Measurements from ENCODE around the gene FOXO3. TPM values are rescaled to one million over a fixed set of nuclear protein-coding genes. Genes with fewer than 3 reads are reported as not detected.

FOXO3 gene
- total and polyA plus RNA-seq, 2 of the 8 experiments (the other 6 are each of a cell fraction or from before 2014, with no cell fraction given): 13.1 to 19.3 TPM

DNA sequence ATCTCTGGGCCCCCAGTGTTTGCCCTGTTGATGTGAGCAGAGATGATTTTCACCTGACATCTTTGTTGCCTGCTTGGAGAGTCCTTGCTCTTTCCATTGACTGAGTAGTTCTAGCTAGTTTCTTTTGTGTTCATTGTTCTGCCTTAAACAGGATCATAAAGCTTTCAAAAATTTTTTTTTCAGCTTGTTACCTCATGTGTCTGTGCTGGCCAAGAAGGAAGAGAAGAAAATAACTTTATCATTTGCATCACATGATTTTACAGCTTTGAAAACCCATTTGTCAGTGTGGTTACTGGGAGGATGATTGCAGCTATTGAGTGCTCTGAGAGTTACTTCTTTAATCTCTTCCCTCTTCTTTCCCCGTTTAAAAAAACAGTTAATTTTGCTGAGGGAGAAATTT is 16.0 kb downstream of the FOXO3 start:
- H3K79me1 ChIP-seq (ENCODE audit: low read depth, low read length): no peaks in the 10 kb centered on the region; the same call in 1 of the 2 replicates
- no peaks in the 10 kb centered on the region for H3K4me1 ChIP-seq (replicated peaks in 1 of 4; ENCODE audit: control insufficient read depth in 3 of 4, insufficient read depth in 4 of 4, low read length in 3 of 4)
- H3K56ac ChIP-seq (replicated peaks; ENCODE audit: insufficient read length, low read depth, low read length): no peak overlapping the region
- no peak overlapping the region for H3K14ac ChIP-seq (ENCODE audit: insufficient read length)
- H3K4me2 ChIP-seq (ENCODE audit: insufficient read depth in 1 of 2, low read depth in 2 of 2, low read length in 2 of 2): no peak overlapping the region
- POLR2A ChIA-PET (ENCODE audit: partially characterized antibody): interaction anchor here (1.4 to 2.2 kb wide), 3 partner anchors 10 to 17 kb away, joined by 3 to 8 read pairs (median 8); partner anchors contain the start of gene FOXO3
- no peak overlapping the region for H3K27ac ChIP-seq (ENCODE audit: low read depth, low read length)
- H2BK5ac ChIP-seq (ENCODE audit: low read depth, low read length): no peak overlapping the region
- H3K9me3 ChIP-seq (ENCODE audit: insufficient read depth in 2 of 2, low read depth in 1 of 2, low read length in 1 of 2): no peaks in the 10 kb centered on the region
- no peak overlapping the region for H3K18ac ChIP-seq (ENCODE audit: extremely low read depth, low read length)
- H3K79me2 ChIP-seq (ENCODE audit: control insufficient read depth in 1 of 2, insufficient read depth in 2 of 2, low read length in 2 of 2): peaks cover 0 to 79% of the 10 kb centered on the region in 2 experiments; a peak in 3 of 4 replicates
- FAIRE-seq (no peak), DNase-seq (ENCODE audit: low read depth in 1 of 2, low spot score in 2 of 2) (no peak)
- H2BK20ac ChIP-seq (ENCODE audit: low read length): no peak overlapping the region
- 93% methylated on average over 1 of the region's 1 CpG; no CpG with 5 or more reads in 1 of the 2 experiments for whole genome bisulfite sequencing, 2 experiments (ENCODE audit: extremely low coverage in 1 of 2, insufficient coverage in 1 of 2, insufficient read length in 1 of 2, insufficient replicate concordance in 2 of 2, low coverage in 1 of 2, low lambda C conversion rate in 2 of 2, missing lambda C conversion rate in 1 of 2)
- peaks cover 0 to 2% (median 0%) of the 10 kb centered on the region in 4 experiments; a peak in 4 of 8 replicates for H3K36me3 ChIP-seq (ENCODE audit: control insufficient read depth in 2 of 4, insufficient read depth in 4 of 4, low read length in 3 of 4)
- no peak overlapping the region for H4K8ac ChIP-seq (ENCODE audit: extremely low read depth, insufficient read depth, low read length)
- TF ChIP-seq EGR1 (IDR thresholded peaks at IDR 0.05; ENCODE audit: borderline replicate concordance, low read depth, low read length) (no peak), BACH1 (IDR thresholded peaks at IDR 0.05; ENCODE audit: low read length) (no peak), TBP (IDR thresholded peaks at IDR 0.05; ENCODE audit: low read depth, low read length) (no peak), CHD1 (IDR thresholded peaks at IDR 0.05; ENCODE audit: low read depth, low read length) (no peak), MAFK (IDR thresholded peaks at IDR 0.05; ENCODE audit: low read depth, low read length) (no peak), EZH2 (IDR thresholded peaks at IDR 0.05; ENCODE audit: low read depth, low read length, severe bottlenecking) (no peak), BRCA1 (IDR thresholded peaks at IDR 0.05; ENCODE audit: low read depth, low read length) (no peak), JUND (IDR thresholded peaks at IDR 0.05; ENCODE audit: low read length) (no peak), POLR2AphosphoS5 (IDR thresholded peaks at IDR 0.05; ENCODE audit: low read depth, low read length) (no peak), ZNF274 (IDR thresholded peaks at IDR 0.05; ENCODE audit: borderline replicate concordance, extremely low read depth, low read length) (no peak), CBX5 (IDR thresholded peaks at IDR 0.05; ENCODE audit: low read depth, low read length) (no peak), HDAC6 (IDR thresholded peaks at IDR 0.05; ENCODE audit: low read depth, low read length) (no peak), HDAC2 (IDR thresholded peaks at IDR 0.05; ENCODE audit: borderline replicate concordance in 1 of 2, low read depth in 2 of 2, low read length in 2 of 2) (no peak), EP300 (IDR thresholded peaks at IDR 0.05; ENCODE audit: borderline replicate concordance in 1 of 2, low read depth in 2 of 2, low read length in 2 of 2) (no peak)
- no peak overlapping the region for H2BK15ac ChIP-seq (ENCODE audit: low read length)
- H4K5ac ChIP-seq (ENCODE audit: insufficient read length, low read depth, low read length): no peak overlapping the region
- no peak overlapping the region for H2AK5ac ChIP-seq (ENCODE audit: low read depth, low read length)
- H2AFZ ChIP-seq (ENCODE audit: low read length): no peak overlapping the region
- no peak overlapping the region for H3K4me3 ChIP-seq (ENCODE audit: extremely low read depth in 1 of 4, insufficient read depth in 2 of 4, low read depth in 3 of 4, low read length in 4 of 4)
- no peak overlapping the region for H2BK12ac ChIP-seq (ENCODE audit: low read depth, low read length)
- no peaks in the 10 kb centered on the region for H3K23me2 ChIP-seq (ENCODE audit: low read depth, low read length)
- CTCF ChIA-PET (ENCODE audit: partially characterized antibody): interaction anchor here (0.9 to 1.7 kb wide), 4 partner anchors 21 to 259 kb away, joined by 3 to 4 read pairs (median 3); no protein-coding TSS in a partner anchor
- H3K9ac ChIP-seq (replicated peaks in 1 of 4; ENCODE audit: extremely low read depth in 1 of 4, low read depth in 3 of 4, low read length in 3 of 4): no peak overlapping the region
- H3K4ac ChIP-seq (replicated peaks; ENCODE audit: insufficient read length, low read depth, low read length): no peak overlapping the region
- no peak overlapping the region for H2BK120ac ChIP-seq (replicated peaks; ENCODE audit: low read depth, low read length)
- H4K91ac ChIP-seq (replicated peaks; ENCODE audit: insufficient read length, low read length): no peak overlapping the region
- H4K20me1 ChIP-seq (replicated peaks in 1 of 2; ENCODE audit: control insufficient read depth in 1 of 2, insufficient read depth in 2 of 2, low read length in 2 of 2): peaks cover 0 to 2% of the 10 kb centered on the region in 2 experiments
- H3K23ac ChIP-seq (ENCODE audit: insufficient read length): no peak overlapping the region
- H3K27me3 ChIP-seq (replicated peaks in 1 of 4; ENCODE audit: control insufficient read depth in 3 of 4, extremely low read depth in 1 of 4, insufficient read depth in 3 of 4, low read length in 3 of 4): no peaks in the 10 kb centered on the region
